Measurements from ENCODE around the gene CSF2.

CSF2 gene

GRCh38 chr5:132065951-132066701, 7.5 kb upstream of the CSF2 start:
- in situ Hi-C loops (cut with MboI; ENCODE audit: low pct_unique_long_range_greater_than_20kb, low sequenced_read_pairs, unreplicated experiment): loop anchor here (10.0 to 25.0 kb wide), 2 partner anchors 69 to 296 kb away; partner anchors contain the start of gene SLC22A5
- no peak for DNase-seq (ENCODE audit: low spot score)
- no peak for TF ChIP-seq CTCF (IDR thresholded peaks at IDR 0.05; ENCODE audit: extremely low read depth, insufficient read depth, missing control alignments)

GRCh38 chr5:132066871-132067270, 6.7 kb upstream of the CSF2 start:
- DNase-seq (ENCODE audit: low spot score): no peak
- in situ Hi-C loops (cut with MboI; ENCODE audit: low pct_unique_long_range_greater_than_20kb, low sequenced_read_pairs, unreplicated experiment): loop anchor here (10.0 to 25.0 kb wide), 2 partner anchors 68 to 295 kb away; partner anchors contain the start of gene SLC22A5

GRCh38 chr5:132067451-132067850, 6.1 kb upstream of the CSF2 start:
- DNase-seq (ENCODE audit: low spot score): no peak
- in situ Hi-C loops (cut with MboI; ENCODE audit: low pct_unique_long_range_greater_than_20kb, low sequenced_read_pairs, unreplicated experiment): loop anchor here (10.0 to 25.0 kb wide), 2 partner anchors 67 to 295 kb away; partner anchors contain the start of gene SLC22A5
- no peak for TF ChIP-seq CTCF (IDR thresholded peaks at IDR 0.05; ENCODE audit: extremely low read depth, insufficient read depth, missing control alignments)

More at GRCh38 chr5:132066871-132067270, 6.7 kb upstream of the CSF2 start:
- no peak for TF ChIP-seq CTCF (IDR thresholded peaks at IDR 0.05; ENCODE audit: extremely low read depth, insufficient read depth, missing control alignments)

GRCh38 chr5:132067941-132068808, 5.4 kb upstream of the CSF2 start:
- no peak for DNase-seq (ENCODE audit: low spot score)
- in situ Hi-C loops (cut with MboI; ENCODE audit: low pct_unique_long_range_greater_than_20kb, low sequenced_read_pairs, unreplicated experiment): loop anchor here (10.0 to 25.0 kb wide), 2 partner anchors 67 to 294 kb away; partner anchors contain the start of gene SLC22A5
- no peak for TF ChIP-seq CTCF (IDR thresholded peaks at IDR 0.05; ENCODE audit: extremely low read depth, insufficient read depth, missing control alignments)

- no peak for DNase-seq (ENCODE audit: low spot score)
- no peak for TF ChIP-seq CTCF (IDR thresholded peaks at IDR 0.05; ENCODE audit: extremely low read depth, insufficient read depth, missing control alignments)
- in situ Hi-C loops (cut with MboI; ENCODE audit: low pct_unique_long_range_greater_than_20kb, low sequenced_read_pairs, unreplicated experiment): loop anchor here (10.0 to 25.0 kb wide), 2 partner anchors 65 to 293 kb away; partner anchors contain the start of gene SLC22A5
These were observed 4.0 kb upstream of the CSF2 start for GRCh38 chr5:132069561-132069960.

- DNase-seq (ENCODE audit: low spot score): no peak
- in situ Hi-C loops (cut with MboI; ENCODE audit: low pct_unique_long_range_greater_than_20kb, low sequenced_read_pairs, unreplicated experiment): loop anchor here (10.0 to 25.0 kb wide), 2 partner anchors 65 to 292 kb away; partner anchors contain the start of gene SLC22A5
- no peak for TF ChIP-seq CTCF (IDR thresholded peaks at IDR 0.05; ENCODE audit: extremely low read depth, insufficient read depth, missing control alignments)
These were observed 3.6 kb upstream of the CSF2 start for GRCh38 chr5:132069994-132070393.
